Hematopoietic multipotent progenitor cell treated with erythropoietin and hydrocortisone succinate and interleukin-3 and kit ligand, for 4 days (in vitro differentiated cells): ENCODE data around the gene SLC2A1.

ENCODE experiments used
- DNase-seq: peaks from one replicate; pipeline ENCODE4 v3.0.0-alpha.2; 2015

SLC2A1 gene

GRCh38 chr1:42979896-42980800, 21.5 kb upstream of the SLC2A1 start:
- peak; percentile 63 for DNase-seq

- DNase-seq: no peak
These were observed 20.4 kb upstream of the SLC2A1 start for GRCh38 chr1:42979036-42979430.

GRCh38 chr1:42978317-42979035, 19.8 kb upstream of the SLC2A1 start:
- DNase-seq: no peak

GRCh38 chr1:42977653-42978052, 19.0 kb upstream of the SLC2A1 start:
- DNase-seq: no peak

- DNase-seq: no peak
These were observed 17.0 kb upstream of the SLC2A1 start for GRCh38 chr1:42975561-42976225.

GRCh38 chr1:42974767-42975437, 16.2 kb upstream of the SLC2A1 start:
- DNase-seq: no peak

- no peak for DNase-seq
These were observed 15.1 kb upstream of the SLC2A1 start for GRCh38 chr1:42973799-42974198.

- DNase-seq: no peak
These were observed 14.6 kb upstream of the SLC2A1 start for GRCh38 chr1:42973286-42973685.

GRCh38 chr1:42971841-42972291, 13.2 kb upstream of the SLC2A1 start:
- no peak for DNase-seq

GRCh38 chr1:42970143-42970542, 11.5 kb upstream of the SLC2A1 start:
- no peak for DNase-seq

GRCh38 chr1:42968654-42969053, 10.0 kb upstream of the SLC2A1 start:
- DNase-seq: no peak

- peak; percentile 67 for DNase-seq
These were observed 8.3 kb upstream of the SLC2A1 start for GRCh38 chr1:42966688-42967612.

- no peak for DNase-seq
These were observed 6.7 kb upstream of the SLC2A1 start for GRCh38 chr1:42965378-42965777.

GRCh38 chr1:42964044-42964812, 5.6 kb upstream of the SLC2A1 start:
- peak; percentile 45 for DNase-seq

GRCh38 chr1:42963378-42964043, 4.8 kb upstream of the SLC2A1 start:
- DNase-seq: peak; percentile 97

GRCh38 chr1:42962641-42963377, 4.1 kb upstream of the SLC2A1 start:
- peak; percentile 88 for DNase-seq

- no peak for DNase-seq
These were observed 2.8 kb upstream of the SLC2A1 start for GRCh38 chr1:42961312-42962091.

GRCh38 chr1:42960566-42961311, 2.1 kb upstream of the SLC2A1 start:
- no peak for DNase-seq
